SIG-M5 (cell line): ENCODE data around the gene INPP5K.

ENCODE experiments used
- DNase-seq: peaks from one replicate; lab custom pipeline; 2025; lab: John Stamatoyannopoulos, UW

INPP5K gene

DNA sequence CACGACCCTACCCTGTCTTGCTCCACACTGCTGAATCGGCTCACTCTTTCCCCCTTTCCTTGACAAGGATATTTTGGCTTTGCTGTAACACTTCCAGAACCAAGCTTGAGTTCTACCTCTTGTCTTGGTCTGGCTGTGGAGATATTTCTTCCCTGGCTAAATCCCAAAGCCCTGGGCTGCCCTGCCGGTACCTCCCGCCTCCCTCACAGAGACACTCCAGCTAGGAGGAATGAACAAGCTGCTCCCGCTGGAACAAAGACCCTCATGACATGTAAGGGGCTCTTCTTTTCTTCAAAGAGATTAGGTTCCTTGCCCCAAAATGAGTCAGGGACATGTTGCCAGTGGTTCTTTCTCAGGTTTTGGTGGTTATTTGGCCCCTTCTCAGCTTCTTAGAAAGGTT lies 10.8 kb downstream of the INPP5K start:
- DNase-seq, result no peak

DNA sequence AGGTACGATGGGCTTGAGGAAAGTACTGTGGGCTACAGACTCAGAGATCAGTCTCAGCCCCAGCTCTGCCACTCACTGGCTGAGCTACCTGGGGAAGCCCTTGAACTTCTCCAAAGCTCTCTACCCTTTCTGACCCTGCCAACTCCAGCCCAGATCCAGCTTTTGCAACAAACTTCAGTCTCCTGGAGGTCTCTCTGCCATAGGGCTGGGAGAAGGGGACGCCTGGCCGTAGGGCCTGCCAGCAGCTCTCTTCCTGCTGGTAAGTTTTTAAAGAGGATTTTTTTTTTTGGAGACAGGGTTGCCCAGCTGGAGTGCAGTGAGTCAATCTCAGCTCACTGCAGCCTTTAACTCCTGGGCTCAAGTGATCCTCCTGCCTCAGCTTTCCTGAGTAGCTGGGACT lies 11.5 kb downstream of the INPP5K start:
- no peak for DNase-seq

GRCh38 chr17:1503699-1504098 lies 12.7 kb downstream of the INPP5K start:
- no peak for DNase-seq

DNA sequence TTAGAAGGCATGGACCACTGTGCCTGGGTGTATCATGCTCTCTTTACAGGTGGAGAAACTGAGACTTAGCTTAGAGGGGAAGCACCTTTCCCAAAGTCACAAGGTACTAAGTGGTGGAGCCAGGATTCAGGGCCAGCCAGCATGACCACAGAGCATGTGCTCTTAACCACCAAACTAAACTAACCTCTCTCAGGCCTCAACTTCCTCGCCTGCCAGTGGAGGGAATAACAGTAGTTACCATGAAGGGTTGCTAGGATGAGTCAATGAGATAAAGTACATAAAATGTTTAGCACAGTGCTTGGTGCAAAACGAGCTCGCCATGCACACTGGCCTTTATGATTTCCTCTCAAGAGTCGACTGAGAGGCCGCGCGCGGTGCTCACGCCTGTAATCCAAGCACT lies 17.5 kb downstream of the INPP5K start:
- DNase-seq, result no peak

GRCh38 chr17:1498233-1498632 lies 18.2 kb downstream of the INPP5K start:
- DNase-seq, result no peak

GRCh38 chr17:1497831-1498230 lies 18.6 kb downstream of the INPP5K start:
- no peak for DNase-seq

- DNase-seq, result no peak
These were observed 19.5 kb downstream of the INPP5K start for GRCh38 chr17:1496869-1497268.

GRCh38 chr17:1495265-1495989 lies 21.0 kb downstream of the INPP5K start:
- DNase-seq, result no peak

GRCh38 chr17:1494736-1495253 lies 21.6 kb downstream of the INPP5K start:
- DNase-seq, result no peak

DNA sequence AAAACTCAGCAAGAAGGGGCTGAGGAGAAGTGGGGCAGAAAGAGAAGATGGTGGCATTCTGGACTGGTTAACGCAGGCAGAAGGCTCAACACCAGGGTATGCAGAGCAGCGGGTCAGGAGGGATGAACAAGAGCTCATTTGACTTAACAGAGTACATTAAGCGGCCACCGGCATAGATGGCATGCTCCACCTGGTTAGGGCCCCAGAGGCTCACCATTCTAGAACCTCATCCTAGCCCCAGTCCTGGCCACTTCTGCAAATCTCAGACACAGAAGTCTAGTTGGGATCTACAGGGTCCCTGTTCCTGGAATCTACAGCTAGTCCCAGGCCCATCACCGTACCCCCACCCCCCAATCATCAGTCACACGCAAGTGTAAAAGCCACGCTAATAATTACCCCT lies 22.2 kb downstream of the INPP5K start:
- no peak for DNase-seq

- no peak for DNase-seq
These were observed 23.0 kb downstream of the INPP5K start for GRCh38 chr17:1493291-1493980.

GRCh38 chr17:1492249-1493206 lies 23.9 kb downstream of the INPP5K start, which contains the start of gene MYO1C:
Gene MYO1C (minus strand): TSS chr17:1492686. CDS start chr17:1492487, 199 bp downstream.
- no peak for DNase-seq

DNA sequence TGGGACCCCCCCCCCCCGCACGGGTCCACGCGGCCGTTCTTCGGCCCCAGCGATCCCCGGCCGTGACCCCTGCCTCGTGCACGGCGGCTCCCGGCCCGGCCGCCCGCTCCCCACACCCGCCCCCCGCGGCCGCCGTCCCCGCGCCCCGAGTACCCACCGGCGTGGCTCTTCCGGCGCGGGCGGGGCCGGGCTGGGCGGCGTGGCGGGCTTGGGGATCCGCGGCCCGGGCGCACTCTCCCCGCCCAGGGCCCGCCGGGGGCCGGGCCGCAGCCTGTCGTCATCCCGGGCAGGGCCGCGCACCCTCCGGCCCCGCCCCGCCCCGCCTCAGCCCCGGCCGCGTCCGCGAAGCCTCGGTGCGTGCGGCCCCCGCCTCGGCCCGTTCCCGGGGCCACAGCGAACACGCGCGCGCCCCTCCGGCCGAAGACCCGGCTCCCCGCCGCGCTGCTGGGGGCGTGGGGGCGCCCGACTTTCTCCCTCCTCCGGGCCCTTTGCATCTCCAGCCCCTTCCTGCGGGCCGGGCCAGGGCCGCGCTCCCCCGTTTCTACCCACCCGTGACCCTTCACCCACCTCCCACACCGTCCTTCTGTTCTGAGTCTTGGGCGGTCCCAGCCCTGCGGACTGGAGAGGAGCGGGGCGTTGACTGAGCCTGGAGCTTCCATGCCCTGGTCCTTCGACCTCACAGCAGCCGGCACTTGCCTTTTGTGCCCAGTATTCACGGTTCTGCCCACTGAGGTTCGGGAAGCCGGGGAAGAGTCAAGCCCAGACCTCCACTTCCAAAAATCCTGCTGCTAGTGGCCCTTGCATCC lies 24.8 kb downstream of the INPP5K start:
- no peak for DNase-seq

- DNase-seq, result no peak
These were observed 25.6 kb downstream of the INPP5K start for GRCh38 chr17:1490643-1491442.

DNA sequence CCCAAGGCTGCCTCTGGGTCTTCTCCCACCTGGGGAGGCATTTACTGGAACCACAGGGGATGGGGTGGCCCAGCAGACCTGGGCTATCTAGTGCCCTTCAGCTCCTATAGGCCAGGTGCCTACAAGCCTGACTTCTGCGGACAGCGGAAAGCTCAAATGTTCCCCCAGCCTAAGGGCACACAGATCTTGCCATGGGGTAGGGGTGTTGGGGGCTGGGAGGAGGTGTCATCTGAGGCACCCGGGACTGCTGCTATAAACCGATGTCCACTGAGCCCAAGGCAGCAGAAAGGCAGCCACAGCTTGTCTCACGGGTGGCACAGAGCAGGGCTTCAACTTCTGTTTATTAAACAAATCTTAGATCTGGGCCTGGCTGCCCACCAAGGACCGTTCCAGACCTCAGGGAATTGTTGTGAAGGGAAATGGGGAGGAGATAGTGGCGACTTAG lies 27.6 kb downstream of the INPP5K start:
- DNase-seq, result no peak

- DNase-seq, result no peak
These were observed 28.2 kb downstream of the INPP5K start for GRCh38 chr17:1487939-1488825.

- DNase-seq, result no peak
These were observed 29.4 kb downstream of the INPP5K start for GRCh38 chr17:1486802-1487695.
